Testis (tissue), 2 donors: ENCODE data around the gene ADAD2.

Experiments
- CTCF ChIP-seq, 3 experiments: fragments of 450-650 bp in 2 of 3; fragments of 200-600 bp in 1 of 3; sonication (generic) in 1 of 3; IDR thresholded peaks; one replicate each; pipeline ENCODE4 v1.5.1; 2016 to 2019; ENCODE audit warnings: antibody characterized with exemption in 3 of 3, mild to moderate bottlenecking in 2 of 3, moderate library complexity in 1 of 3
- POLR2A ChIP-seq: fragments of 450-650 bp; IDR thresholded peaks from one replicate; pipeline ENCODE4 v1.6.1; 2017; ENCODE audit warnings: antibody characterized with exemption, mild to moderate bottlenecking, moderate library complexity

GRCh38 chr16:84239141-84239769 is 48.3 kb downstream of the ADAD2 start:
- no peak for TF ChIP-seq CTCF (IDR thresholded peaks at IDR 0.05)
- no peak for TF ChIP-seq POLR2A
